ENCODE data around the gene SLC27A3. TPM values are rescaled to one million over a fixed set of nuclear protein-coding genes. Genes with fewer than 3 reads are reported as not detected.

SLC27A3 gene
- total and polyA plus RNA-seq, 2 of the 8 experiments (the other 6 are each of a cell fraction or from before 2014, with no cell fraction given): 39.1 to 40.1 TPM

- no peak for FAIRE-seq
- CTCF ChIA-PET (ENCODE audit: partially characterized antibody): interaction anchor here (0.6 to 12.1 kb wide), 7 partner anchors 8 to 89 kb away, joined by 4 to 172 read pairs (median 7); partner anchors contain the start of genes ILF2, NPR1 and SLC27A3
- H3K4me2 ChIP-seq (ENCODE audit: insufficient read depth in 1 of 2, low read depth in 2 of 2, low read length in 2 of 2): no peak overlapping the region
Observed at GRCh38 chr1:153764310-153764709, 10.9 kb upstream of the SLC27A3 start.

More at GRCh38 chr1:153764310-153764709, 10.9 kb upstream of the SLC27A3 start:
- no peaks in the 10 kb centered on the region for H4K20me1 ChIP-seq (replicated peaks in 1 of 2; ENCODE audit: control insufficient read depth in 1 of 2, insufficient read depth in 2 of 2, low read length in 2 of 2)
- H3K4me3 ChIP-seq (ENCODE audit: extremely low read depth in 1 of 4, insufficient read depth in 2 of 4, low read depth in 3 of 4, low read length in 4 of 4): no peak overlapping the region
- no peak overlapping the region for H3K9ac ChIP-seq (replicated peaks in 1 of 4; ENCODE audit: extremely low read depth in 1 of 4, low read depth in 3 of 4, low read length in 3 of 4)
- no peak overlapping the region for H2AFZ ChIP-seq (ENCODE audit: low read length)
- no peak overlapping the region for H2BK5ac ChIP-seq (ENCODE audit: low read depth, low read length)
- TF ChIP-seq NRF1 (IDR thresholded peaks at IDR 0.05; ENCODE audit: low read depth, low read length) (no peak), CBX8 (IDR thresholded peaks at IDR 0.05; ENCODE audit: borderline replicate concordance, low read depth, low read length) (no peak), POLR2A (IDR thresholded peaks at IDR 0.05; ENCODE audit: control extremely low read depth in 1 of 2, low read depth in 2 of 2, low read length in 2 of 2) (no peak), BCL11A (IDR thresholded peaks at IDR 0.05; ENCODE audit: low read depth in 2 of 2, low read length in 2 of 2) (no peak), SIX5 (IDR thresholded peaks at IDR 0.05; ENCODE audit: low read depth, low read length) (no peak), EP300 (IDR thresholded peaks at IDR 0.05; ENCODE audit: borderline replicate concordance in 1 of 2, low read depth in 2 of 2, low read length in 2 of 2) (no peak), SUZ12 (IDR thresholded peaks at IDR 0.05; ENCODE audit: low read length) (no peak), SP1 (IDR thresholded peaks at IDR 0.05; ENCODE audit: low read depth, low read length) (no peak)
- no peaks in the 10 kb centered on the region for H3K79me1 ChIP-seq (ENCODE audit: low read depth, low read length)
- DNase-seq (ENCODE audit: low read depth in 1 of 2, low spot score in 2 of 2): no peak
- H3K14ac ChIP-seq (ENCODE audit: insufficient read length): no peak overlapping the region
- H3K27ac ChIP-seq (ENCODE audit: low read depth, low read length): no peak overlapping the region
- H2AK5ac ChIP-seq (ENCODE audit: low read depth, low read length): no peak overlapping the region
- no peaks in the 10 kb centered on the region for H3K79me2 ChIP-seq (ENCODE audit: control insufficient read depth in 1 of 2, insufficient read depth in 2 of 2, low read length in 2 of 2)
- no peak overlapping the region for H2BK15ac ChIP-seq (ENCODE audit: low read length)
- H3K56ac ChIP-seq (replicated peaks; ENCODE audit: insufficient read length, low read depth, low read length): no peak overlapping the region
- POLR2A ChIA-PET (ENCODE audit: partially characterized antibody): interaction anchor here (0.8 to 2.2 kb wide), 5 partner anchors 10 to 35 kb away, joined by 4 to 7 read pairs (median 4); no protein-coding TSS in a partner anchor
- H3K18ac ChIP-seq (ENCODE audit: extremely low read depth, low read length): no peak overlapping the region
- H2BK20ac ChIP-seq (ENCODE audit: low read length): no peak overlapping the region
- H2BK120ac ChIP-seq (replicated peaks; ENCODE audit: low read depth, low read length): no peak overlapping the region
- H3K4me1 ChIP-seq (replicated peaks in 1 of 4; ENCODE audit: control insufficient read depth in 3 of 4, insufficient read depth in 4 of 4, low read length in 3 of 4): no peaks in the 10 kb centered on the region
- H3K9me3 ChIP-seq (ENCODE audit: insufficient read depth in 2 of 2, low read depth in 1 of 2, low read length in 1 of 2): no peaks in the 10 kb centered on the region
- WGBS, 2 experiments (ENCODE audit: extremely low coverage in 1 of 2, insufficient coverage in 1 of 2, insufficient read length in 1 of 2, insufficient replicate concordance in 2 of 2, low coverage in 1 of 2, low lambda C conversion rate in 2 of 2, missing lambda C conversion rate in 1 of 2): 95% methylated on average over 5 of the region's 5 CpGs; no CpG with 5 or more reads in 1 of the 2 experiments
- no peak overlapping the region for H2BK12ac ChIP-seq (ENCODE audit: low read depth, low read length)
- H3K36me3 ChIP-seq (ENCODE audit: control insufficient read depth in 2 of 4, insufficient read depth in 4 of 4, low read length in 3 of 4): peaks cover 19 to 70% (median 64%) of the 10 kb centered on the region in 4 experiments
- no peak overlapping the region for H4K91ac ChIP-seq (replicated peaks; ENCODE audit: insufficient read length, low read length)
- no peak overlapping the region for H4K5ac ChIP-seq (ENCODE audit: insufficient read length, low read depth, low read length)
- H3K23me2 ChIP-seq (ENCODE audit: low read depth, low read length): no peaks in the 10 kb centered on the region
- no peak overlapping the region for H3K23ac ChIP-seq (ENCODE audit: insufficient read length)
- no peaks in the 10 kb centered on the region for H3K27me3 ChIP-seq (replicated peaks in 1 of 4; ENCODE audit: control insufficient read depth in 3 of 4, extremely low read depth in 1 of 4, insufficient read depth in 3 of 4, low read length in 3 of 4)
- no peak overlapping the region for H4K8ac ChIP-seq (ENCODE audit: extremely low read depth, insufficient read depth, low read length)
- H3K4ac ChIP-seq (replicated peaks; ENCODE audit: insufficient read length, low read depth, low read length): no peak overlapping the region

All from H1 (cell line).